Measurements from ENCODE around the gene TOMT.

TOMT gene, protein sequence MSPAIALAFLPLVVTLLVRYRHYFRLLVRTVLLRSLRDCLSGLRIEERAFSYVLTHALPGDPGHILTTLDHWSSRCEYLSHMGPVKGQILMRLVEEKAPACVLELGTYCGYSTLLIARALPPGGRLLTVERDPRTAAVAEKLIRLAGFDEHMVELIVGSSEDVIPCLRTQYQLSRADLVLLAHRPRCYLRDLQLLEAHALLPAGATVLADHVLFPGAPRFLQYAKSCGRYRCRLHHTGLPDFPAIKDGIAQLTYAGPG

DNA sequence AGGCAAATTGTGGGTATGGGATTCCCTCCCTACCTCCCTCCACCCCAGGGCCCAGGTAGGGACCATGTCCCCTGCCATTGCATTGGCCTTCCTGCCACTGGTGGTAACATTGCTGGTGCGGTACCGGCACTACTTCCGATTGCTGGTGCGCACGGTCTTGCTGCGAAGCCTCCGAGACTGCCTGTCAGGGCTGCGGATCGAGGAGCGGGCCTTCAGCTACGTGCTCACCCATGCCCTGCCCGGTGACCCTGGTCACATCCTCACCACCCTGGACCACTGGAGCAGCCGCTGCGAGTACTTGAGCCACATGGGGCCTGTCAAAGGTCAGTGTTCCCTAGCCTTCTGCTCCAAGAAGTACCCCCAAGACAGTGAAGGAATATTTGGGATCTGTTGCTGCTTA, at the start of gene TOMT:
TOMT (plus strand) TSS at position 37 of the 400 bp plus-strand sequence; CDS start at position 65, 28 bp downstream.
- no peak for DNase-seq (ENCODE audit: low read depth)

DNA sequence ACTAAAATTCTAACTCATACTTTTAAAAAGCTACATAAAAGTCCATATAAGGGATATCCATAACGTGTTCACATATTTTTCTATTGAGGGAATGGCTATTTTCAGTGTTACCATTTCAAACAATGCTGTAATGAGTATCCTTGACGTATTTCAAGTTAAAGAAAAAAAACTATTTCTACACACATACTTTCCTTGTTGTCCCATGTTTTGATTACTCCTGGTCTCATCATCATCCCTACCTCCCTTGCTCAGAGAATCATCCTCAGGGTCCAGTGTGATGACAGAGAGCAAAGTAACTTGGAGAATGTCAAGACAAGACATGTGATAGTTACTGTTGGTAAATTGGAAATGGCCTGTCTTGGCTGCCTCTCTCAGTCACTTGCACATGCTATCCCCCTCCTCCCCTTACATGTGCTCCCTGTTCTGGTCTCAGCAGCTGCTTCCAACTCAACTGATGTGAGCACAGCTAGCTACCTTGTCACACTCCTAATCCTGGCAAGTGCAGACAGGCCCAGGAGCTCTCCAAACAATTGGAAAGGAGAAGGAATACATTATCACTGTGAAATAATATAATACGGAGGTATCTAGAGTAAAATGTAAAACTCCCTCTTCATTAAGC, 47.2 kb upstream of the TOMT start:
- no peak for DNase-seq (ENCODE audit: low read depth)

DNA sequence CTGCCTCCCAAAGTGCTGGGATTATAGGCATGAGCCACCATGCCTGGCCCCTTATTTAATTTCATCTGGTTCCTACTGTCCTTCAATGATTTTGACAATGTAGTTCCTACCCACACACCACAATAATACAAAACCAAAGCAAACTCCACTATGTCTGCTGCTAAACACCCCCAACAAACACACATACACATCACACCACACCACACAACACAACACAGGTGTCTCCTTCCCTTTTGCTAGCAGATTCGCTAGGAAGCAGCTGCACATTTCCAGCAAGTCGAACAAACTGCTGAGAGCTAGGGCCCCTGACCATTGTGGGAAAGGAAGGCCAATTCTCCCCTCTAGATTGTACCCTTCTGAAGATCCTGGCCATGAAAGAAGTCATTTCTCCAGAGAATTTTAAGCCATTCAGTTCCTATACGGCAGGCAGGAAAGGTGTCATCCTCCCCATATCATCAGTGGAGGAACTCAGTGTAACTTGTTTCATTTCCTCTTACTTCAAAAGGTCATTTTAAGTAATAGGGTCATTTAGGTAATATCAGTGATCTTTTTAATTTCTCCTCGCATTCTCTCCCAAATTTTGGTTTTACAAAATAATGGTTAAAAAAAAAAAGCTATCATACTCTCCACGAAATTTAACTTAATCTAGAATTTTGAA, 43.9 kb upstream of the TOMT start:
- no peak for DNase-seq (ENCODE audit: low read depth)

DNA sequence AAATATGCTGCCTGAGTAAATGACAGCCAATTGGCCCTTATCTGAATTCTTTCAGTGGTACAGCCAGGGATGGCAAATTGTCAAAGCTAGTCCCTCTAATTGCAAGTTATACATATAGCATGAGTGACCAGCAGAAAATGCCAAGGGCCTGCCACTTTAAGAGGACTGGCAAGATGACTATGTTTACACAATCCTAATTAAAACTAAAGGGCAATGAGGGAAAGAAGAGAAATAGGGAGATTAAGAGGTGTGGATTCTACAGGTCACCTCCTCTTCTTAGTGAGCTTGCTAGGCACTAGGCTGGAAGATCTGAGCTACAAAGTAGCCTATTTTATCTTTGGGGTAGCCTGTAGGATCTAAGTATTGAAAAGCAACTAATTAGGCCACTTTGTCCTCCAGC, 38.9 kb upstream of the TOMT start:
- DNase-seq (ENCODE audit: low read depth) = no peak

DNA sequence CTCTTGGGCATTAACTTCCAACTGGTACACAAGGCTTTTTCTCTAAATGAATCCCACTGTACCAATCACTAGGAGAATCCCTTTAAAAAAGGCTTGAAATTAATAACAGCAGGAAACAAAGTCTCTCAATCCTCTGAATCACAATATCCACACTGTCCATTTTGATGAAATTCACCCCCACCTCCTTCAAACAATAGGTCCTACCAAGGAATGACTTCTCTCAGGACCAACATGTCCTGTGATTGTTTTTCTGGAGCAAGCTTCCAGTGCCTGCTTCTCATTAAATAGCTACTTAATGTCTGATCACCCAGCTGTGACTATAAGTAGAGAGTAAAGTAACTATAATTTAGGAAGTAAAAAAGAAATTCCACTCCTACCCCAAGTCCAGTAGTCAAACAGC, 38.5 kb upstream of the TOMT start:
- DNase-seq (ENCODE audit: low read depth) = no peak

DNA sequence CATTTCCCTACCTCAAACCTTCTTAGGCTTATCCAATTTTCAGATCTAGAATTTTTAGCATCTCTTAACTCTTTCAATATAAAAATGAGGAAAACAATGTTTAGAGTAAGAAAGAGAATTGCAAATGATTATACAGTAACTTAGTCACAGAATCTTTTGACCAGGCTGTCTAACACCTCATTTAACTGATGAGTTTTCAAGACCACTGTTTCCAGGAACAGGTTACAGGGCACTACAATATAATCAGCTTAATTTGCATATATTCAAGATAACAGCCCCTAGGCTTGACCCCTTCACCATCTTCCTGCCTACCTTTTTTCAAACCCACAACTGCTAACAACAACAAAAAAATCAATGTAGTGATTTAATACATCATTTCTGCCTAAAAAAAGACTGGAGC, 38.0 kb upstream of the TOMT start:
- DNase-seq (ENCODE audit: low read depth) = no peak

DNA sequence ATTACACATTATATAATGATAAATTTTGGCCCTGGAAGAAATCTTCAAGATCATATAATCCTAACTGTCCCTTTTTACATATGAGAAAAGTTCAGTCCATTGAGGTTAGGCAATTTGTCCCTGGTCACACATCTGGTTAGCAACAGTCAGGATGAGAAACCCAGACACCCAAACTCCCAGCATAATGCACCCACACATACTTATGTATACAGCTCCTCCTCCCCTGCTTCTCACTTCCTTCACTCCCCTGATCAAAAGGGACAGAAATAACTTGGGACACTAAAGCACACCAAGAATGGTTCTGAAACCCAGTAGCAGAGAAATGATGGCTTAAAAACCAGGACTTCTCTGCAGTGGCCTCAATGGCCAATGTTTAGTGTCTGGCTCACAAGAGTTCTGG, 36.5 kb upstream of the TOMT start:
- no peak for DNase-seq (ENCODE audit: low read depth)

DNA sequence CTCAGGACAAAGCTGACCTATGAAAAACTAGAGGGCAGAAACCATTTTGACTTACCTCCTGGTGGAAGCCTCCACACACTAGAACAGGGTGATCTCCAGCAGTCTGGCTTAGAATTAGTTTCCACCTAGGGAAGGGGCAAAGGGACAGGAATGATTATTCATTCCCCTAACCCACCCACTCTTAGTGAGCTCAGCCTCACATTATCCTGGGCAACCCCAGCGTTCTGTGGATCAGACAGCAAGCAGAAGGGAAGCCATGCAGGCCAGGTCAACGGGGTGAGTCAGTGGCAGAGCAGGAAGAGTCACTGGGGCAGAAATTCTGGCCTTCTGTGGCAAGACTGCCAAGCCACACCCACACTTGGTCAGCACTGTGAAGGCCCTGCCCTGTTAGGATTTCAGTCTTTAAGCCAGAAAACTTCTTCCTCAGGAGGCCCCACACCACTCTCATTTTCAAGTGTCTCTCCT, 35.9 kb upstream of the TOMT start:
- DNase-seq (ENCODE audit: low read depth) = no peak

DNA sequence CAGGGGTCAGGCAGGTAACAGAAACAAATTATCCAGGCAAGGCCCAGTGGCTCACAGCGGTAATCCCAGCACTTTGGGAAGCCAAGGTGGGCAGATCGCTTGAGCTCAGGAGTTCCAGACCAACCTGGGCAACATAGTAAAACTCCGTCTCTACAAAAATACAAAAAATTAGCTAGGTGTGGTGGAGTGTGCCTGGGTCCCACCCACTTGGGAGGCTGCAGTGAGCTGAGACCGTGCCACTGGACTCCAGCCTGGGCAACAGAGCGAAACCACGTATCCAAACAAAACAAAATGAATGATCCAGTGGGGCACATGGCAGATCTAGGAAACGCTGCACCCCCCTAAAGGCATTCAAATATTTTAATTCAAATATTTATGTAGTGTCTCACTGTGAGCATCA, 35.2 kb upstream of the TOMT start:
- no peak for DNase-seq (ENCODE audit: low read depth)

DNA sequence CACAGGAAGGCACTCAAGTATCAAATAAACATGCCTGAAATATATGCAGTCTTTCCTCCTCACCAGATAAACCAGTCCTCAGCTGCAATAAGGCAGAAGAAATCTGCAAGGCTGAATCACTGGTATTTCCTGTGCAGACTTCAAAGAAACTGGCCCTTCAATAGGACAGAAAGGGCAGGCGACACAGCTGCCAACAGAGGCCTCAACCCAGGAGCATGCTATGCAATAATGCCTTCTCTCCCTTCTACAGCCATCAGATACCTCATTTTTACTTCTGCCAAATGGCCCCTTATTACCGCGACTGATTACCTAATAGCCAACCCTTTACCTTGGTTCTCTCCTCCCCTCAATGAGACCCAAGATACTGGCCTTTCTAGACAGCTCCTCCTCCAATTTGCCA, 33.4 kb upstream of the TOMT start:
- no peak for DNase-seq (ENCODE audit: low read depth)

DNA sequence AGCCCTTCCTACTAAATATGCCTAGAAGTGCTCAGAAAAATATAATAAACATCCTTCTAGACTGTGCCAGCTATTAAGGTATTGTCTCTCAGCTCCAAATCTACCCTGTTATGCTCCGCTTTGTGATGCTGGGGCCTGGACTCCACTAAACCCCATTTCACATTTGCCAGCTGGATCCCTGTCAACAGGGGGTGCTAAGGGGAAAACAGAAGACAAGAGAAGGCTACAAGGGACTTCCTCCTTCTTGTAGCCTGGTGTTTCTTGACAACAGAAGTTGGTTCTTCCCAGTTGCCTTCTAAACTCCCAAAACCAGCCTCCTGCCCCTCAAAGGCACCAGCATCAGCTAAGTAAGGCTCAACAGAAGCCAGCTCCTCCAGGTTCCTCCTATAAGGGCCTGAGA, 30.6 kb upstream of the TOMT start:
- no peak for DNase-seq (ENCODE audit: low read depth)

DNA sequence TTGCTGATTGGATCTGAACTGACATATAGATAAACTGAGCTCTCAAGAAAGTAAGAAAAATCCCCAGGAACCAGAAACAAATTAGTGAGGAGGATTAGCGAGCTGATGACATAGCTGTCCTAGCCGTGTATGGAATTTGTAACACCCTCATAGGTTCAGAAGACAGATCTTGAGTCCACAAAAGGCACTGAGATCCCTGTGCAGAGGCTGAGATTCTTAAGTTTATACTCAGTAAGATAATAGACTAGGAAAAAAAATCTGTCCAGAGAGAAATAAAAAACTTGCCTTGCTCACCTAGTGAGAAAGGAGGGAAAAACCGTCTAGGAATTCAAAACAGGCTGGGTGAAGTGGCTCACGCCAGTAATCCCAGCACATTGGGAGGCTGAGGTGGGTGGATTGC, 30.0 kb upstream of the TOMT start:
- no peak for DNase-seq (ENCODE audit: low read depth)

DNA sequence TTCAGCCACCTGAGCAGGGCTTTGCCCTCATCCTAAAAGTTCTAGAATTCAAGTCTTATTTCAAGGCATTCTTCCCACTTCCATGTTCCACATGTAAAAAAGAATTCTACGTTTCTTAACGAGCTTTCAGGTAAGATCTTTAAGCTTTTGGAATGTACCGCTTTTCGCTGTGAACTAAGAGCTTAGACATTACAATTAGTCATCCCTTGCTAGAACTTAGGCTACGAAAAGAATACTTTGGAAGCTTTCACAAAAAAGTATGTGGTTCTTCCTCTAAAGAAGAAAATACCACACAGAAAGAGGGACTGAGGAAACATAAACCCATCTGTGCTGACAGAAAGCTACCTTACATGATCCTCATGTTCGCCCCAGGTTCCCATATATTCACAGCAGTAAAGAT, 27.2 kb upstream of the TOMT start:
- no peak for DNase-seq (ENCODE audit: low read depth)

DNA sequence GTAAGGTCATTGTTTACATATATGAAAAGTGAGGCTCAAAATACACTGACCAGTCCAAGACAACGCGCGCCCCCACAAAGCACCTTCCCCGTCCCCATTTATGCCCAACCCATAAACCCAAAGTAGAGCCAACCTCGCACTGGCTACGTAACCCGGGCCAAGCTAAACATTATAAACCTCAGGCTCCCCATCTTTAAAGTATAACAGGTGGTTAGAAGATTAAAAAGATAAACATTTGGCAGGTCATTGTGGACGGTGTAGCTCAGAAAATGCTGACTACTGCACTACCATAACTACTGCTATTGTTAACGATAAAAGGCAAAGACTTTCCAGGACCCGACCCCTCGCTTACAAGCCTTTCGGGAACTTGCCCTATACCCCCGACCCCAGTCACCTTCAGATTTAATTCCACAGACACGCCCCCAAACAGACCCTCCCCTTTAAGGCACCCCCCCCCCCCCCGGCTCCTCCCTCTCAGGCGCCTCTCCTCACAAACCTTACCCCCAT, 25.9 kb upstream of the TOMT start:
- no peak for DNase-seq (ENCODE audit: low read depth)

DNA sequence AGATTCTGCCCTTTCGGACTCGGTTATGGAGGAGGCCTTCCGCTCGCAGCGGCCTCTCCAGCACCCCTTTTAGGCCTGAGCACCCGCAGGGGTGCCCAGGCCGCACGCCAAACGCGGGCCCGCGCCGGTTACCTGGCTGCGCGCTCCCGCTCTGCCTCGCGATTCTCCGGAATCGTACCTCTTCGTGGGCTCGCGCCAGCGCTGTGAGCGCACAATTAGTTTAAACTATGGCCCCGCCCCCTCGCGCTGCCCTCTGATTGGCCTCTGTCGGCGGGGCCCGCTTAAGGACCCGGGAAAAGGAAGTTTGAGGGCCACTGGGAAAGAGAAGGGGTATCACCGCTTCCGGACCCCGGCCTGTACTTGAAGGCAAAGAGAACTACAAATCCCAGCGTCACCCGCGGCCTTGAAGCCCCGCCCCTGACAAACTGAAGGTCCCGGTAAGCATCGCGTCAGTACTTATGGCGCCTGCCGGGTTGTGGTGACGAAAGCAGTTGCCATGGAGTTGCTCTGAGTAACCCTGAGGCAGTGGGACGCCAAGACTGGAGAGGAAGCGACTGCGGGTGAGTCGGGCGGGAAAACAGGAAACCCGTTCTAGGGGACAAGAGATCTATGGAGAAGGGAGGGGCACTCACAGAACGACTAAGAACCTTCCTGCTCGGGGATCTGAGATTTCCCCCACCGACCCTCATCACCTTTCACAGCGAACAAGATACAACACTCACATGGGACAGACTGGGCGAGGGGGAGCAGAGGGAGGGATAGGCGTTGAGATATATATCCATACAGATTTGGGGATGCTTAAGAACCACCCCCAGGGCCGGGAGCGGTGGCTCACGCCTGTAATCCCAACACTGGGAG, 25.2 kb upstream of the TOMT start, which contains the start of the genes LRRC51 and NUMA1:
LRRC51 (plus strand) TSS at position 525 of the 858 bp plus-strand sequence. CDS start 8,234 bp downstream, outside the sequence.
NUMA1 (minus strand) TSS at position 217 of the 858 bp plus-strand sequence. CDS start 44,599 bp downstream, outside the sequence.
- DNase-seq (ENCODE audit: low read depth) = peak; percentile 96

DNA sequence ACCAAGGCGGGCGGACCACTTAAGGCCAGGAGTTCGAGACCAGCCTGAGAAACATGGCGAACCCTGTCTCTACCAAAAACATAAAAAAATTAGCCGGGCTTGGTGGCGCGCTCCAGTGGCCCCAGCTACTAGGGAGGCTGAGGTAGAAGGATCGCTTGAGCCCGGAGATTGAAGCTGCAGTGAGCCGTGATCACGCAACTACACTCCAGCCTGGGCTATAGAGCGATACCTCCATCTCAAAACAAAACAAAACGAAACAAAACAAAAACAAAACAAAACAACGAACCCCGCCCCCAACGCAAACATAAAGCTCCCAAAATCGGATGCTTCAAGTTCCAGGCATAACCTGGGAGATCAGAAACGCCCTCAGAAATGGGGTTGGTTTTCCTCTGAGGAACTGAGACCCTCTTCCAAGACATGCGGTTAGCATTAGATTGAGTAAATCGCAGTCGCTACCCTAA, 24.5 kb upstream of the TOMT start:
- no peak for DNase-seq (ENCODE audit: low read depth)

DNA sequence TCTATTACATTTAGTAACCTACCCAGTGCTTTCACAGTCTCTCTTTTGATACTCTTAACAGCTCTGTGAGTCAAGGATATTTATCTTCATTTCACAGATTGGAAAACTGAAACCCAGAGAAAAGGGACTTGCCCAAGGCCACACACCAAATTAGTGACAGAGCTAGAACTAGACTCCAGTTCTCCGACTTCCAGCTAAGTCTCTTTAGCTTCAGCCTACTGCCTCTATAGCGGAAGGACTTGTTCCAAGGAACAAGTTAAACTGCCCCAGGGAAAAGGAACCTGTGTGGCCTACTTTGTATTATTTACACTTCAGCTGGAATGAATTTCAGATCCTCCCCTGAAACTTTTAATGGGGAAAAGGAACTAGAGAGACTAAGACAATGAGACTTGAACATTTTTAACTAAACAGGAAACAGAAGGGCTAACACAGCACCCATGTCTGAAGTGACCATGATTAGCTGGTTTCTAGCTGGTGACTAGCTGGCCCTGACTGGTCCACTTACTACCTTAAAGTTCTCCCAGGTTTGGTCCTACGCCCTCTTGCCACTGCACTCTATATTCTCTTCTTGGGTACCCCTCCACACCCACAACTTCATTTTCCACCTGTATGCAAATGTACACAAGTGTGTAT, 23.8 kb upstream of the TOMT start:
- DNase-seq (ENCODE audit: low read depth) = no peak

DNA sequence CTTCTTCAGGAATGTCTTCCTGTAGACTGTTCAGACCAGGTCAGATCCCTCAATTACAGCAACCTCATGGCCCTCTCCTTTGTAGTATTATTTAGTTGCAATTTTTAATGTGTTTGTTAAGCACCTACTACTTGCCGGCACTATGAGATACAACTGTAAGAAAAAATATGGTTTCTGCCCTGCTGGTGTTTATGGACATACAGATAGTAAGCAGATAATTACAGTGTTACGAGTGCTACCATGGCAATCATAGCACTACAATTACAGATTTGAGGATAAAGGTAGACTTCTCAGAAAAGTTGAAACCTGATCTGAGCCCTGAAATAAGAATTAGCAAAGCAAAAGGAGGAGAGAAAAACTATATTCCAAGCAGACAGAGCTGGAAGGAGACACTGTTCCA, 22.3 kb upstream of the TOMT start:
- DNase-seq (ENCODE audit: low read depth) = no peak

DNA sequence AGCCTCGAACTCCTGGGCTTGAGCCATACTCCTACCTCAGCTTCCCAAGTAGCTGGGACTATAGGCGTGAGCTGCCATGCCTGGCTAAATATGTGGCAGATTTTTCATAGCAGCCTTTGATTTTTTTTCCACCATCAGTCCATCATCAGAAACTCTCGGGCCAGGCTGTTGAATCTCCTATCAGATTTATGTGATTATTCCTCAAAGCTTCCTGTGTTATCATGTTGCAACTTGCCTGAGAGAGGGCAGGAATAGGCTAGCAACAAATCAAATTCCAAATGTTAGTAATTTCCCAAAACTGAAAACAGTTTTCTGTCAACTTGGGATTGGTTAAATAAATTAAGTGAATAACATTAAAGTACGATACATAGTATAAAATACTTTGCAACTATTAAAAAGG, 21.6 kb upstream of the TOMT start:
- DNase-seq (ENCODE audit: low read depth) = no peak

DNA sequence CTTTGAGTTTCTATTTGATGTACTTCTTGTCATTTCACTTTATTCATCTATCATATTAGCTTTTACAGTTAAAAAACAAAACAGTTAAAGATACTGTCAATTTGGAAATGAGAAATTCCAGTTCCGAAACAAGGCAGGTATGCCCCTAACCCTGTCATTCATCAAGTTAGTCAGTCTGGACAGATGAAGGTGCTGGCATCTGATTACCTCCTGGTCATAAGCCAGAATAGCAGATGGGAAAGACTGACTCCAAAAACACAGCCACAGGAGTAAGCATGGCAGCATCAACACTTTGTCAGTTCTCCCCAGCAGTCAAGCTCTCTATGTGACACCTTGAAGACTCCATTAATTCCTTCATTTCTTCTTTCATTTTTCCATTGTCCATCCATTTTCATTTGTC, 20.8 kb upstream of the TOMT start:
- DNase-seq (ENCODE audit: low read depth) = no peak

DNA sequence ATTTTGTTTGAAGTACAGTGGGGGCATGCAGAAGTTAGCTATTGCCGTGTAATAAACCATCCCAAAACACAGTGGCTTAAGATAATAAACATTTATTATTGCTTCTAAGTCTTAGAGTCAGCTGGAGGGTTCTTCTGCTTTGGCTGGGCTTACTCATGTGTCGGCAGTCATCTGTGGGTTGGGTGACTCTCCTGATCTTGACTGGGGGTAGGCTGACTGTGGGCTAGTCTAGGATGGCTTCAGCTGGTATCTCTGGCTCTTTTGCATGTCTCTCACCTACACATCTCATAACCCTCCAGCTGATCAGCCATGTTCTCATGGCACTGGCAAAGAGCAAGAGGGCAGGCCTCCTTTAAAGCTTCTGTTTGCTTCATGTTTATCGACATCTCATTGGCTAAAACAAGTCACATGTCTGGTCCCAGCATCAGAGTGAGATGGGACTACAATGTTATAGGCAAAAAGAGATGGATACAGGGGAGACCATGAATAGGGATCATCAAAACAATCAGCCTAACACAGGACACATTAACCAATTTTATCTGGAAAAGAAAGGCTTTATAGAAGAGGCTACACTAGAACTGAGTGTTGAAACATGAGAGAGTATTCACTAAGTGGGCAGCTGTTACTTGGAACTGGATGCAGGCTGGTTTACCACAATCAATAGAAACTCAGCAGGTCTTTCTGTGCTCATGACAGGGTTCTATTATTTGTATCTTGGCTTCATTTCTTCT, 19.9 kb upstream of the TOMT start:
- no peak for DNase-seq (ENCODE audit: low read depth)

All from stimulated activated CD8-positive, alpha-beta memory T cell treated with anti-CD3 and anti-CD28 coated beads, Interleukin-4, amount 100 ng/mL, for 24 hours (primary cell).